AG09319 (cell line): ENCODE data around the gene EVI5.

Experiments used
- DNase-seq: peaks from one replicate; pipeline ENCODE4 v3.0.0-alpha.2; 2010; ENCODE audit warnings: low read depth; ENCODE audit errors: extremely low read depth
- TF ChIP-seq, protein P1 (sequence below): IDR thresholded peaks from 2 replicates; pipeline ENCODE4 v1.5.1; 2011; ENCODE audit warnings: low read depth, mild to moderate bottlenecking, inconsistent platforms, low read length, moderate library complexity

Gene EVI5

DNA sequence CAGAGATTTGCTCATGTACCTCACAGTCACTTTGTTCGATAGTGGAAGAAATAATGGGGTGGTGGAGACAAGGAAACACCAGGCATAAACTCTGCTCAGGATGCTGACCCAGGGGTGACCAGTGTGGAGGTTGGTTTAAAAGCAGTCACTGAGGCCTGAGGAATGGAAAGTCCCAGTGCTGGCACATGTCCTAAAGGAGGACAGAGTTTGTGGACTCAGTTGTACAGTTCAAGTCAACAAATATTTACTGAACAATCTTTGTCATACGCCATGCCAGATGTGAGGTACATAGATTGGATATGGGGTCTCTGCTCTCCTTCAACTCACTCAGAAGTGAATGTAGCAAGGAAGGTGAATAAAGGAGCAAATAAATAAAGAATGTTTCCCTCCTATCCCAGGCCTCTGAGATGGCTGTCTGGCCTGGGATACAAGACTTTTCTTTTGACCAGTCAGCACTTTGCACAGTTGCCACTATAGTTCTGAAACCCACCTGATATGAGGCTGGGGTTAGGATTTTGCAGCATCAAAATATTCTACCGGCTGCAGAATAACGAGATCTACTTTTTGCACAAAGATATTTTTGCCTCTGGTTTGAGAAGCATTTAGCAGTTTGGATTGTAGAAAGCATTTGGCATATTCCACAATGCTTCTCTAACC, 290.3 kb downstream of the EVI5 start:
- TF ChIP-seq, protein P1, sequence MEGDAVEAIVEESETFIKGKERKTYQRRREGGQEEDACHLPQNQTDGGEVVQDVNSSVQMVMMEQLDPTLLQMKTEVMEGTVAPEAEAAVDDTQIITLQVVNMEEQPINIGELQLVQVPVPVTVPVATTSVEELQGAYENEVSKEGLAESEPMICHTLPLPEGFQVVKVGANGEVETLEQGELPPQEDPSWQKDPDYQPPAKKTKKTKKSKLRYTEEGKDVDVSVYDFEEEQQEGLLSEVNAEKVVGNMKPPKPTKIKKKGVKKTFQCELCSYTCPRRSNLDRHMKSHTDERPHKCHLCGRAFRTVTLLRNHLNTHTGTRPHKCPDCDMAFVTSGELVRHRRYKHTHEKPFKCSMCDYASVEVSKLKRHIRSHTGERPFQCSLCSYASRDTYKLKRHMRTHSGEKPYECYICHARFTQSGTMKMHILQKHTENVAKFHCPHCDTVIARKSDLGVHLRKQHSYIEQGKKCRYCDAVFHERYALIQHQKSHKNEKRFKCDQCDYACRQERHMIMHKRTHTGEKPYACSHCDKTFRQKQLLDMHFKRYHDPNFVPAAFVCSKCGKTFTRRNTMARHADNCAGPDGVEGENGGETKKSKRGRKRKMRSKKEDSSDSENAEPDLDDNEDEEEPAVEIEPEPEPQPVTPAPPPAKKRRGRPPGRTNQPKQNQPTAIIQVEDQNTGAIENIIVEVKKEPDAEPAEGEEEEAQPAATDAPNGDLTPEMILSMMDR, result no peak
- DNase-seq, result no peak

DNA sequence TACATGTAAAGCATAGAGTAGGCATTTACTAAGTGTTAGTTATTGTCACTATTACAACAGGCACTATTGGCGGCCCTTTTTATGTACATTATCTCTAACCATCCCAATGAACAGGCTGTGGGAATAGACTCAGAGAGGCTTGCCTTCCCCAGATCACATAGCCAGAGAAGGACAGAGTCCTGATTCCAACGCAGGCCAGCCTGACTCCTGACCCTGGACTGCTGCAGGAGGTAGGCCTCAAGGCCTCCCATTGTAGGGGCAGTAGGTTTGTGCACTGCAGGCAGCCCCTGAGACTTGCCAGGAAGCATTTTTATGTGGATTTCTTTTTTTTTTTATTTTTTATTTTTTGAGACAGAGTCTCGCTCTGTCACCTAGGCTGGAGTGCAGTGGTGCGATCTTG, 291.8 kb downstream of the EVI5 start:
- DNase-seq, result no peak
- TF ChIP-seq, protein P1, result no peak

DNA sequence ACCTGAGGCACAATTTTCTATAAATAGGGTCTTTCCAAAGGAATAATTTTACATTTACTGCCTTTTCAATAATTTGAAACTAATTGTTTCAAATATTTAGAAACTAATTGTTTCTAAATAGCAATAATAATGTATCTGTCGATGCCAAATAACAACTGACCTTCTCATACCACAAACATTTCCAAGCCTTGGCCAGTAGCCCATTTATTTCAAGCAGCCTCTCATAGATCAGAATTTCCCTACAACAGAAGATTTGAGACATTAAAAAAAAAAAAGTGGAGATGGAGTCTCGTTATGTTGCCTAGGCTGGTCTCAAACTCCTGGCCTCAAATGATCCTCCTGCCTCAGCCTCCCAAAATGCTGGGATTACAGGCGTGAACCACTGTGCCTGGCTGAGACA, 296.1 kb downstream of the EVI5 start:
- TF ChIP-seq, protein P1, result no peak
- DNase-seq, result no peak

DNA sequence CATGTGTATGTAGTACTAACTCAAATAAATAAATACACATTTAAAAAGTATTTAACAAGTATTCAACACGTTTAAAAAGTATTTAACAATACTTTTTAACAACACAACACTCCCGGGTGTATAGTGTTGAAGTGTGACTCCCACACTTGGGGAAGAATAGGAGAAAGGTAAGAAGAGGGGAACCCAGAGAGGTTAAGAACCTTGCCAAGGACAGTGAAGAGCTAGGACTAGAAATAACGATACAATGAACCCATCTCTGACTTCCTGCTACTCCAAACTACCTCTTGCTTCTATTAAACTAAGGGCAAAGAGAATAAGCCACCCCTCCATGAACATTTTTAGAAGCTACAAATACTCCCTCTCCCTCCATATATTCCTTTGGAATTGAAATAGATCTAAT, 296.5 kb downstream of the EVI5 start:
- no peak for DNase-seq
- TF ChIP-seq, protein P1, result no peak

GRCh38 chr1:92487078-92487605, 297.8 kb downstream of the EVI5 start:
- no peak for DNase-seq
- TF ChIP-seq, protein P1, result no peak

- DNase-seq, result no peak
- TF ChIP-seq, protein P1, result no peak
Observed at GRCh38 chr1:92486251-92487077, 298.4 kb downstream of the EVI5 start, which contains the start of gene GFI1. TSS of gene GFI1 (minus strand) at chr1:92486925. CDS start at chr1:92483487, 3,438 bp downstream.
